SK-N-DZ (cell line): ENCODE data around the gene ASPG.
A peak's percentile ranks its signal among the peaks of the same experiment; 100 is the strongest.

Experiments
- DNase-seq: peaks from one replicate; pipeline ENCODE4 v3.0.0-alpha.2; 2015; ENCODE audit warnings: low spot score

Gene ASPG

DNA sequence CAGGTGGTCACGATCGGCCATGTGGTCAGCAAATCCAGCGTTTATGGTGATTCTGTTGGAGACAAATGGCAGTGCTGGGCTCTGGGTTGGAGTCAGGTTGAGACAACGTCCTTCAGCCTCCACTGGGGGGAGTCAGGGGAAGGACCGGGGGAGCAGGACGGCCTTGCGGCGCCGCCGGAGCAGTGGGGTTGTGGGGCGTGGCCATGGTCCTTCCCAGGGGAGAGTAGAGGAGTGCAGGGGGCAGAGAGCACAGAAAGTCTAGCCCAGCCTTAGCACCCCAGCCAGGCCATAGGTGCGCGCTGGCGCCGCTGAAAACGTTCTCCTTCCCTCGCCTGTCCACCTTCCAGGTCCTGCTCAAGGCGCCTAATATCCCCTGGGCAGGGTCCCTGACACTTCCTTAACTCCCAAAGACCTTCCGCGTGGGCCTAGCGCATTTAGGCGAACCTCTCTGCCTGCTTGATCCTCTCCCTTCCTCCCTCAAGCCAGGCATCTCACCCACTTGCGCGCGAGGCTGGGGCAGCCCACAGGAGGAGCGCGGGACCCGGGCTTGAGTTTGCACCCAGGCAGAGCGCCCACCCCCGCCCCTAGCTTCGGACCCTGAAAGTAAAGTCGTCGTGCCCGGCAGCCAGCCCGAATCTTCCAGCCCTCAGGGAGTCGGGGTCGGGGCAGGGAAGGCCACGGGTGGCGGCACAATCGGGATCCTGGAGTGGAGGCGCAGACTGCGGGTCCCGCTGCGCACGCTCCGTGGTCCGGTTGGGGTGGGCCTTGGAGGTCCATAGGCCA is 49.8 kb downstream of the ASPG start:
- peak; percentile 77 for DNase-seq

DNA sequence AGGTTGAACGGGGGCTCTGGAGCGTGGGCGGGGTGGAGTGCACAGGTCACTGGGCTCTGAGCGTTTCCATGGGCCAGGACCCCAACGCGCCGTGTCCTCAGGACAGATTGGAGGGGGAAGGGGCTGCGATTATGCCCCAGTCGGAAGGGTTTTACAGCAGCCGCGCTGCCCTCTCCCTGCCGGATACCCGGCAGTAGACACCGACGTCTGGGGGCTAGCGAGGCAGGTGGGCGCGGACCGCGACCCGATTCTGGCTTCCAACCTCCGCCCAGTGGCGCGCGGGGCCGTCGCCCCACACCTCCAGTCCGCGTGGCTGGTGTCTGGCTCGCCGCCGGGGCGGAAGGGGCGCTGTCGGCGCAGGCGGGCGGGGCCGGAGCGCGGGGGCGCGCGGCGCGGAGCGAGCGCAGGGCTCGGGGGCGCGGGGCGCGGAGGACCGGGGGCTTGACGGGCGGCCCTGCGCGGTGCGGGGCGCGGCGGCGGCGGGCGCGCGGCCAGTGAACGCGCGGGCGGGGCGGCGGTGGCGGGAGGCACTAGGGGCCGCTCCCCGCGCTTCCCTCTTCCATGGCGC is 50.5 kb downstream of the ASPG start:
- DNase-seq: no peak

DNA sequence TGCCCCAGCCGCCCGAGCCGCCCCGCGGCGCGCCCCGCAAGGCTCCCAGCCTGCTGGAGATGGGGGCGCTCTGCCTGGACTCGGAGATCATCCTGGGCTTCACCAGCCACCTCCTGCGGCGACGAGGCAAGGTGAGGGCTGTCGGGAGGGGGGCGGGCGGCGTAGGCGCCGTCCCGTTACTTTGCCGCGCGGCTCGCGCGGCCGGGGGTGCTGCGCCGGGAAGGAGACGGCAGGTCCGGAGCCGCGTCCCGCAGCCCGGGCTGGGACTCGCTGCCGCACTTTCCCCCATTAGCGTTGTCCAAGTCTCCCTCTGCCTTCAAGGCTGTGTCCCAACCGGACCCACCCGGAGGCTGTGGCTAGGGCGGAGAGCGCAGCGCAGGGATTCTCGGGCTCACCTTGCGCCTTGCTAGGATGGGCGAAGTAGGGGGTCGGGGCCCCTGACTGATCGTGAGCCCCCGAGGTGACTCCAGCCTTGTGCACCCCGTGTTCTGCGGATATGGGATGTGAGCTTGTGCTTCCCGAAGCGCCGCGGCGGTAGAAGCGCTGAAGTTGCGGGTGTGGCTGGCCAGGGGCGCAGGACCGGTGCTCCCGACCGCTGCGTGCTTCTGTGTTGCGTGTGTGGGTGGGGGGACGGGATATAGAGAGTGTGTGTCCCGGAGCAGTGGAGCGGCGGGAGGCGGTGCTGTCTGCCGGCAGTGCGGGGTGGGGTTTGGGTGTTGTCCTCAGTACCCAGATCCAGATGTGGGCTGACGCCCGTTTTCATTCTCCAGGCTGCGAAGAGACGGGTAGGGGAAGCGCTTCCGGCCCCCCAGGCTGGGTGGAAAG is 51.2 kb downstream of the ASPG start:
- DNase-seq: no peak

DNA sequence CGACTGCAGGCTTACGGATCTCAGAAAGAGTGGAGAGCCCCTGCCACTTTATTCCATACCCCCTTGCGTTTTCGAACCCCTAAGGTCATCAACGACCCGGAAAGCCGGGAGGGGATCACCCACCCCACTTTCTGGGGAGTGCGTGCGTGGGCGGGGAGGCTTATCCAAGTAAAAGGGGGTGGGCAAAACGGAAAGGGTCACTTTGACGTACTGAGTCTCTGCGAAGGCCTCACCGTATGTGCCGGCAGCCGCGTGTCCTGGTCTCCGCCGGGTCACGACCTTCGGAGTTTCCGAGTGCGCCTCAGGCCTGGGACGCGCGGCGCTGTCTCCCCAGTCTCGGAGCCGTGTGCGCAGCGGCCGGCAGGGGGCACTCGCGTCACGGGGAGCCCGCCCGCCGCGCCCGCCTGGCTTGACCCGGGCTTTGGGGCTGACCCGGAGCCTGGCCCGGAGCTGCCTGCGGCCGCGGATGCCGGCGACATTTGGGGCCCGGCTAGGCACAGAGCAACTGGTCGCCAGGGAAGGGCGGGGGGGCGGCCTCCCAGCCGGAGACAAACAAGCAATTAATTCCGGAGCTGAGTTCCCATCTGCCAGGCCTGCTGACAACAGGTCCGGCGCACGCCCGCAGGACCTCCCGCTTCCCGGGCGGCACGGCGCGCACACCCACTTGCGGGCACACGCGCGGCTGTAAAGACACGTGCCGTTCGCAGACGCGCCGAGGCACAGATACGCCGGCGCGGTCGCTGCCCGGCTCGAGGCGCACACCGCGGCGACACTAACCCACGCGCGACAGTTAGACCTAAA is 52.0 kb downstream of the ASPG start:
- DNase-seq: peak; percentile 69

DNA sequence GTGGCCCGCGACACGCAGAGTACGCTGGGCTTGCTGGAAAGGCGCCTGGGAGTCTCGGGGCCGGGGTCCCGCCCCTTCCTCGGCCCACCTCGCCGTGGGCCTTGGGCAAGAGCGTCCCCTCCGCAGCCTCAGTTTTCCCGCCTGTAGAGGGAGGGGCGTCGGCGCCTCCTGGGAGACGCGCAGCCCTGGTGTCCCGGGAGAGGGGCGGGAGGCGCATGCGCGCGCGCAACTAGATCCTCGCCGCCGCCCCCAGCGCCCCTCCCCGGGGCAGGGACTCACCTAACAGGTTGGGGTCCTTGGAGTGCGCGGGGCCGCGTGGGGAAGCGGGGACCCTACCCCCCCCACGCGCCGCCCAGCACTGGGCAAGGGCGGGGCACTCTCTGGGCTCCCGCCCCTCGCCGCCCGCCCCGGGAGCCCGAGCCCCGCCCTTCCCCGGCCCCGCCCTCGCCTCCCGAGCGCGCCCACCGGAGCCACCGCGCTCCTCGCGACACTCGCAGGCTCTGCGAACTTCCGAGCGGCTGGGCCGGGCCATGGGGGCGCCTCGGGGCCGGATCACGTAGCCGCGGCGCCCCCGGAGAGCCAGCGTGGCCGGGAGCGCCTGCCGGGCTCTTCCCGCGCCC is 52.7 kb downstream of the ASPG start, which contains the start of gene KIF26A:
Gene KIF26A, plus strand, starts transcription at position 490 of the 620 bp plus-strand sequence. CDS start 136 bp downstream, outside the sequence.
- DNase-seq: peak; percentile 81

DNA sequence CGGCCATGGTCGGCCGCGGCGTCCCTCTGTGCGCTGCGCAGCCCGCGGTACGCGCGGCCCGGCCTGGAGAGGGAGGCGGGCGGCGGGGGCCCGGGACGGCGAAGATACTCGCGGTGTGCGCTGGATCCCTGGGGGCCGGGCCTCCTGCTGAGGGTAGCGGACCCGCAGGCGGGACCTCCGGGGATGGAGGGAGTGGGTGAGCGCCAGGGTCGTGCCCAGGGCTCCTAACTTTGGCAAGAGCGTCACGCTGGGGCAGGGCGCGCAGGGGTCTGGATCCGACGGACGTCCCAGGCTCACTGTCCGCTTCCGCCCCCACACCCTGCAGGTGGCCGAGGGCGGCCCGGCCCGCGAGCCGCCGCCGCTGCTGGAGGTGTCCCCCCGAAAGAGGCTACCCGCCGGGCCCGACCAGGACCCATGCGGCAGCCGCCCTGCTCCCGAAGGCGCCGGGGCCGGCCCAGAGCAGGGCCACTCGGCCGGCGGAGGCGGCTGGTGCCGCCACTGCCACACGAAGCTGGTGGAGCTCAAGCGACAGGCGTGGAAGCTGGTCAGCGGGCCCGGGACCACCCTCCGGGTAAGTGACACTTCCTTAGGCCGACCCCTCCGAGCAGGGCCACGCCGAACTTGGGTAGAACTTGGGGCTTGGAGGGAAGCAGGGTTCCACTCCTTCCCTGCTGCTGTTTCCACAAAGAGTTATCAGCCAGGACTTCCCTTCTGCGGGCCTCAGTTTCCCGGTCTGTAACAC is 53.4 kb downstream of the ASPG start:
- DNase-seq: no peak

DNA sequence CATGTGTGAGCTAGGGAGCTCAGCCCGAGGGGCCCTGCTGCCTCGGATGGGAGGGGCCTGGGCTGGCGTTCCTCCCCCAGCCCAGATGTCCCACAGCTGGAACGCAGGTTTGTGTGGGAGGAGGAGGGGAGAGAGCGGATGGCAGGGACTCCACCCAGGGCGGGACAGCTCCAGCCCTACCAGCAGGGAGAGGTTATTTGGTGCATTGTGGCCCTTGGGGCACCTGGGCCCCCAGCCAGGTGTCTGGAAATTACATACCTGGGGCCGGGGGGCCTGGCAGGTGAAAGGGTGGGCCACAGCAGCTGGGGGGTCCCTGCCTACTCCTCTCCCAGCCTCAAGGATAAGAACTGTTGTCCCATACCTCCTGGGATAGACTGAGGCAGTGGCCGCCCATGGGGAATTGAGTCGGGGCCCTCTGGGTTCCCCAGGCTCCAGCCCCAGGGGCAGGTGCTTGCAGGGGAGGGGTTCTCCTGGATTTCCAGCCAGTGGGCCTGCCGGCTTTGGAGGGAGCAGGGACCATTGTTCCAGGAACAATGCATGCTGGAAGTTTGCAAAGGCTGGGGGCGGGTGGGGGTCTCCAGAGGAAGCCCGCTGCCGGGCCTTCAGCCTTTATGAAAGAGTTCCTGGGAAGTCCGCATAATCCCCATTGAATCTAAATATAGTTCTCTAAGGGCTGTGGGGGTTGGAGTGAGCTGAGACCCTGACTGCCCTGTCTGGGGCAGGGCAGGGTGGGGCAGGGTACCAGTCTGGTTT is 54.1 kb downstream of the ASPG start:
- DNase-seq: no peak

DNA sequence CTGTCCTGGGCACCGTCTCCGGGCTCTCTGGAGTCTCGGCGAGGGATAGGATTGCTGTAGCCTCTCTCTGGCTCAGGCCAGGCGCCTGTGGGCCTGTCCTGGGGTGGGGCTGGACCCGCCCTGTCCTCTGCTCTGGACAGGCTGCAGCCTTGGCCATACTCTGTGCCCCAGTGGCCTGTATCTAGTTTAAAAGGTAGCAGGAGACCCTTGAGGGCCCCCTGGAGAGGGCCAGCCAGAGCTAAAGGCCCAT is 54.6 kb downstream of the ASPG start:
- DNase-seq: no peak

DNA sequence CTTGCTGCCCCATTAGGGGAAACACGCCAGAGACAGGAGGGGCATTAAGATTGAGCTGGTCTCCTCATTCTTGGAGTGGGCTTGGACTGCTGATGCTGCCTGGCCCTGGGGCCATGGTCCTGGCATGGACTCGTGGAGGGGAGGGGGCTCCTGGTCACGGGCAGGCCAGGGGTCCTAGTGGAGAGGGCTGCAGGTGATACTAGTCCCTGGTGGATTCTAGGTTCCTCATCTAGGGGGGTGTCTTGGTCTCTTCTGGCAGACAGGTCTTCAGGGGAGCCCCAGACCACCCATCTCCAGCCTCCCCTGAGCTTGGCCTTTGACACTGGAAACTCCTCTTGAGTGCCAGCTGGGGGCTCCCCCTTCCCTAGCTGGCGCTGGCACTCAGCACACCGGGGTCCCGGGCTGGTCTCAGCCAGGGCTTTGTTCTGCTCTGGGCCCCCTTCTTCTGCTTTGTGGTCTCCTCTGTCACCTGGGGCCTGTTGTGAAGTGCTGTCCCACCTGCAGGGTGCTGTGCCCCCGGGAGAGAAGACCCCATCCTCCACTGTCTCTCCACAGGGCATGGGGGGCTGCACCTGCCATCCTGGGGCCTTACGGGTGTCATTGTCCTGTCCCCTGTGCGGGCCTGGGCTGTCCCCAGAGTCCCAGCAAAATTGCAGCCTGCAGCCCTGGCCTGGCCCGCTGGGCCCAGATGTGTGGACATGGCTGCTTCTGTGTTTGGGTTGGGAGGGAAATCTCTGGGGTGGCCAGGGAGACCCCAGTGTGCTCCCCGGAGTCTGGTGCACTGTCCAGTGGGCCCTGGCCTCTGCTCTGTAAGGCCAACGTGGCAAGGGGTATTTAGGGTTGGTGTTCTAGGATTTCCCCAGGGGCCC is 55.2 kb downstream of the ASPG start:
- no peak for DNase-seq

DNA sequence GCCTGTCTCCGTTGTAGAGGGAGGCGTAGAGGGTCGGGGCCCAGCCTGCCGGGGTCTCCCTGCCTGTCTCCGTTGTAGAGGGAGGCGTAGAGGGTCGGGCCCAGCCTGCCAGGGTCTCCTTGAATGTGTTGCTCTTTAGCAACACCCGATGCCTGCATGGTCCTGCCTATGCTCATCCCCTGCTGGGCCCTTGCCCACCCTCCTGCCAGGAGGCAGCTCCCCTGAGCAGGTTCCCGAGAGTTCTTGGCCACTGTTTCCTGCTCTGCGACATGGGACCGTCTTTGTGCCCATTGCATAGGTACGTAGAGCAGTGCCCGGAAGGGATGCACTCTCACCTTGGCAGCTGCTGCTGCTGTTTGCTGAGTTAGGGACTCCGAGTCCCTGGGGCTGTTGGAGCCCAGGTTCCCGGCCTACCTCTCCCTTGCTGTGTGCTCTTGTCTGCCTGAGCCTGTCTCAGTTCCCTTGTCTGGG is 56.2 kb downstream of the ASPG start:
- no peak for DNase-seq

DNA sequence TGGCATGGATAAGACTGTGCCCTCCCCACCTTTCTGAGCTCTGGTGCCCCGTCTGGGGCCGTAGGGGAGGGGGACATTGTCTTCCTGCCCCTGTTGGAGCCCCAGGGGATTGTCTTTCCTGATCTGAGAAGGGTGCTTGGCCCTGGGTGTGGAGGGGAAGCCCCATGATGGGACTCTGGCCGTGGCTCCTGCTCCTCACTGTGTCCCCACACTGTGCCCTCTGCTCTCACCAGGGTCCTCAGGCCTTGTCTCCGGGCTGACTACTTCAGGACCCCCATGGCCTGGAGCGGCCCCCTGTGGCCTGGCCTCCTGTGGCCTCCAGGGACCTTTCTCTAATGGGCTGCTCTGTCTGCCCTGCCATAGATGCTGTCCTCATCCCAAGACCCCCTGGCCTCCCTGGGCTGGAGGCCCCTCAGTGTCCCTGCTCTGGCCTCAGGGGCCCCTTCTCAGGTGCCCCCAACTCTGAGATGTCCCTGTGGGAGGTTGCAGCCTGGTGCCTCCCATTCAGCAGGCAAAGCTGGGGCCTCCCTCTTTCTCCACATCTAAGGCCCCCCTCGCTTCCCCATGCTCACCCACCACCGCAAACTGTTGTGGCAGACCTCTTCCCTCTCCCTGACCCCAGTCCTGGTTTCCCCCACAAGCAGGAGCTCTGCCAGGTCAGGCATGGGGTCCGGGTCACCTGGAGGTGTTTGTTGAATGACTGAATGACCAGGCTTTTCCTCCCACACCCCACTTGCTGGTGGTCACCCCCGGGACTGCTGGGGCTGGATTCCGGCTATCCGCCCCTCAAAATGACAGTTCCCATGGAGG is 56.8 kb downstream of the ASPG start:
- no peak for DNase-seq

DNA sequence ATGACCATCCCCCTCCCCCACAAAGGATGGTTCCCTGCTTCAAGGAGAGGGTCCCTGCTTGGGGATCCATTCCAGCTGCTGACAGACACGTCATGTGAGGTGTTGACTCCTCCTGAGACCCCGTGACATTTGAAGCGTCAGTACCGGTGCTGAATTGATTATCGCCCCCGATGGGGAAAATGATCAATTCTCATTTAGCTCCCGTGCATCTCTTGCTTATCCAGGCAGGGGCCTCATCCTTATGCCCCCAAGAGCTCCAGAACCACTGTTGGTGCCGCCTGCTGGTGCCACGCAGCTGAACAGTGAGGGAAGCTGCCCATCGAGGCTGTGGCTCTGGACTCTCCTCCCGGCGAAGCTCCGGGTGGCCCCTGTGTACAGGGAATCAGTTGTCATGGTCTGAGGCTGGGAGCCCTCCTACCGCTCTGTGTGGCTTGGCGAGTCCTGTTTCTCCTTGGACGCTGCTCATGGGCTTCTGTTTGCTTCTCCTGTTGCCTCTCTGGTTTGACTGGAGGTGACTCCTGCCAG is 57.5 kb downstream of the ASPG start:
- no peak for DNase-seq

DNA sequence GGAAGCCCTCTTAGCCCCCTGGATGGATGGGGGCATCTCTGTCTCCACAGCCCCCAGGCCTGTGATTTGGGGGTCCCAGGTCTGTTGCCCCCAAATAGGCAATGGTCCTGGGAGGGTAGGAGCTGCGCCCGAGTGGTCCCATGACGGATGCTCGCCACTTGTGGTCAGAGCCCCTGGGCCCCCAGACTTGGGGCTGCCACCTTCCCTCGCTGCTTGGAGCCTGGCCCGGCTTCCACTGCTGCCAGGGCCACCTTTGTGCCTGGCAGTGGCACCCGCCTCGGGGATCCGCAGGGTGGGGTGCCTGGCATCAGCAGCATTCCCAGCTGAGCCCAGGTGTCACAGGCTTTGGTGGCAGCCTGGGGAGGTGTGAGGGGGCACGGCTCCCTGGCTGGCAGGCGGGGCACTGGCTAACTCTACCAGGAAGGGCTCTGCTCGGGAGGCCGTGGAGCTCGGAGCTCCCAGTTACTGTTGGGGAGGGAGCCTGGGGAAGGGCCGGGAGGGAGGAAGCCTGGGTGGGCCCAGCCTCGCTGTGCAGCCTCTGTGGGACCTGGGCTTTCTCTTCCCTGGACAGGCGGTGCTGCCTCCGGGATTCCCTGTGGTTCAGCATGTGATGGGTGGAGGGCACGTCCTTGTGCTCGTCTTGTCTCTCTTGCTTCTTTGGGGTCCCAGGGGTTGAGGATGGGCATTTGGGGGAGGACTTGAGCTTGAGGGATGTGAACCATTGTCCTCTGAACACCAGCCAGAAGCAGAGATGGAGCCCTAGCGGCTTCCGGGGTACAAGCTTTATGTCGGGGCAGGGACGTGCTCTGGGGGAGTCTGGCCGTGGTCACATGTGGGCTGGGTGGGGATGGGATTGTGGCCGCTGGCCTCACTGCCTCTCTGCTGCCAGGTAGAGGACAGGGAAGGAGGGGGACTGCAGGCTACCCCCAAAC is 58.3 kb downstream of the ASPG start:
- no peak for DNase-seq

DNA sequence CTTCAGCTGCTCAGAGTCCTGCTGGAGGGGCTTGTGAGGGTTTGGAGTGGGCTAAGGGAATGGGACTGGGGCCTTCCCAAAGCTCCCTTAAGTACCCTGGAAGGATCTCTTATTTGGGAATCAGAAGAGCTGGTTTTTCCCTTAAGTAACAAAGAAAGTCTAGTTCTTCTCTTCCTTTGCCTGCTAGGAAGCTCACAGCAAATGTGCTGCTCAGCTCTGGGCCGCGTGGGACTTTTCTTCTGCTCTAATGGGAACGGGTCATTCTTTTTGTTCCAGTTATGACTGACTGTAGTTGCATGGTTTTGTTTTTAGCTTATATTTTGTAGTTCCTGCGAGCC is 58.9 kb downstream of the ASPG start:
- DNase-seq: no peak

DNA sequence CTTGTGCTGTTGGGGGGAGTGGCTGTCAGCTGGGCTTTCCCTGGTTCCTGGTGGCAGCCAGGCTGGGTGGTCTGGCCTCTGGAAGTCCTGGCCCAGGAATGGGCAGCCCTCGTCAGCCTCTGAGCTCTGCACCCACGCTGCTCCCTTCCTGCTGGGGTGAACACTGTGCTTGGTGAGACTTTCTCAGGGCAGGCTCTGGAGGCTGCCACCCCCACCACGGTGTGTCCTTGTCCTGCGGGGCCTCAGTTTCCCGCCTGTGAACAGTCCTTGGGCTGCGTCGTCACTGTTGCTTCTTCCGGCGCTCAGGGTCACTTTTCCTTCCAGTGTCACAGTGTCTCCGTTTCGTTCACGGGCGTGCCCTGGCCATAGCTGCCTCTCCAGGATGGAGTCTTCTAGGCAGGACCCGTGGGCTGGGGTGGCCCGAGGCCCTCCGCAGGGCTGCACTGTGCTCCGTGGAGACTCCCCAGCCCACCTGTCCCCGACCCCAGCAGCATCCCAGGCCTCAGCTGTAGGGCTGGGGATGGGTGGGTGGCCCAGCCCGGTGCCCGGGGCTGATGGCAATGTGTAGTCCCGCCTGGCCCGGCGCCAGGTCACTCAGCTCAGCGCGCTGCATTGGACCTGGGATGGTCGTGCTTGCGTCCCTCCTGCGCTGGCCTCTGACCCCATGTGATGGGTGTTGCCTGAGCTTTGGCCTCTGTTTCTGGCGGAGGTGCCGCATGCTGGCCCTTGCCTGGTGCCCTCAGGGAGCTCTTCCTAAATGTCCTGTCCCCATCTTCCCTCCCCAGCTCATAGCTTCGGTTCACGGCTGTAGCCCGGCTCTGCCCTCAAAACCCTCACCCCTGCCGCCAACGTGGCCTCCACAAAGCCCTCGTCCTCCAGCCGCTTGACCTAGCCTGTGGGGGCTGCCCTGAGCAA is 59.7 kb downstream of the ASPG start:
- DNase-seq: no peak
